GM12874 (cell line): ENCODE data around the gene STAMBP.

Experiments used
- TF ChIP-seq, protein P1 (sequence below): IDR thresholded peaks from 2 replicates; pipeline ENCODE4 v1.5.1; 2011; ENCODE audit warnings: low read depth, mild to moderate bottlenecking, control low read depth, low read length, moderate library complexity; ENCODE audit not compliant: insufficient read depth

Gene STAMBP

DNA sequence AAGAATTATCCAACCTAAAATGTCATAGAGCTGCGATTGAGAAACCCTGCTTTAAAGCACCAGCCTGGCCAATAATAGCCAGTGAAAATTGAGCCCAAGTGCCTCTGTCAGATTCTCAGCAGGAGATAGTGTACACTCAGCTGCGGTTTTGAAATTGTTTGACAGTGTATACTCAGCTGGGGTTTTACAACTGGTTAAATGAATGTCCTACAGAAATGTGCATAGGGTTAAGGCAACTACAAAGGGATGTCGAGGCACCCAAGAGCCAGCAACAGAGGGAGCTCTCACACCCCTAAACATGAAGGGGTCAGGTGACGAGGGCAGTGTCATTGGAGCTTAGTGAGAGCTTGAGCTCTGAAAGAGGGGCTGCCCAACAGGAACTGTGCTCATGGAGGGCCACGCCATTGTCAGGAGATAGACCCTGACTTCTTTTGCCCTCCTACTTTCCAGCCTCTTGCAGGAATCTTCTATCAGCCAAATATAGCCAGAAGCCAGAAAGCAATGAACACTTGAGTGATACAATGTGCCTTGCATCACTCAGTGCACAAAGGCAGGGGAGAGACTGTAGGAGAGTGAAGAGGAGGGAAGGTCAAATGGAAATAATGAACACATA lies 79.2 kb downstream of the STAMBP start:
- TF ChIP-seq, protein P1, sequence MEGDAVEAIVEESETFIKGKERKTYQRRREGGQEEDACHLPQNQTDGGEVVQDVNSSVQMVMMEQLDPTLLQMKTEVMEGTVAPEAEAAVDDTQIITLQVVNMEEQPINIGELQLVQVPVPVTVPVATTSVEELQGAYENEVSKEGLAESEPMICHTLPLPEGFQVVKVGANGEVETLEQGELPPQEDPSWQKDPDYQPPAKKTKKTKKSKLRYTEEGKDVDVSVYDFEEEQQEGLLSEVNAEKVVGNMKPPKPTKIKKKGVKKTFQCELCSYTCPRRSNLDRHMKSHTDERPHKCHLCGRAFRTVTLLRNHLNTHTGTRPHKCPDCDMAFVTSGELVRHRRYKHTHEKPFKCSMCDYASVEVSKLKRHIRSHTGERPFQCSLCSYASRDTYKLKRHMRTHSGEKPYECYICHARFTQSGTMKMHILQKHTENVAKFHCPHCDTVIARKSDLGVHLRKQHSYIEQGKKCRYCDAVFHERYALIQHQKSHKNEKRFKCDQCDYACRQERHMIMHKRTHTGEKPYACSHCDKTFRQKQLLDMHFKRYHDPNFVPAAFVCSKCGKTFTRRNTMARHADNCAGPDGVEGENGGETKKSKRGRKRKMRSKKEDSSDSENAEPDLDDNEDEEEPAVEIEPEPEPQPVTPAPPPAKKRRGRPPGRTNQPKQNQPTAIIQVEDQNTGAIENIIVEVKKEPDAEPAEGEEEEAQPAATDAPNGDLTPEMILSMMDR = peak; percentile 58

DNA sequence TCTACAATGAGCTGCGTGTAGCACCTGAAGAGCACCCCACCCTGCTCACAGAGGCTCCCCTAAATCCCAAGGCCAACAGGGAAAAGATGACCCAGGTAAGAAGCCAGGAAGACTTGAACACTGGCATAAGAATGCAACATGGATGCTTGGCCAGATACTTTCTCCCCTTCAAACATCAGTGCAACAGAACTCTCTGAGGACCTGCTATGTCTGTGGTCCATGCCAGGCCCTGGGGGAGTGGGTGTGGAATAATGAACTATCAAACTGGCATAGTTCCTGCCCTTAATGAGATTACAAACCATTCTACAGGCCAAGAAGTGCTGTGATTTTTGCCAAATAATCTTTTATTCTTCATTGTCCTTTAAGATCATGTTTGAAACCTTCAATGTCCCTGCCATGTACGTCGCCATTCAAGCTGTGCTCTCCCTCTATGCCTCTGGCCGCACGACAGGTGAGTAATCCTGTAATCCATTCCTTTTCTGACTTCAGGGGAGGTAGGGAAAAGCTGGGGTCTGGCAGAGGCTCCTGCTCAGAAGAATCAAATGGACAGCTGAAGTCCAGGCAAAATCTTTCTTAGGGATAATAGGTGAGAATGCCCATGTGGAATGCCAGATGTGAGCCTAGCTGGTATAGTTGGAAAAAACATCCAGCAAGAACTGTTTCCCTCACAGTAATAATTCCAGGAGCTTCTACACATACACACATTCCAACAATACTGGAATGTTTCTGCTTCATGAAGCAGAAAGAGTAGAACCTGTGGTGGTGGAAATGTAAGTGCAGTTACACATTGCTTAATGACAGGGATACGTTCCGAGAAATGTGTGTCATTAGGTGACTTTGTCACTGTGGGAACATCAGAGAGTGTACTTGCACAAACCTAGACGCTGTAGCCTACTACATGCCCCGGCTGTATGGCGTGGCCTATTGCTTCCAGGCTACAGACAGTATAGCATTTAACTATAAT lies 80.2 kb downstream of the STAMBP start:
- TF ChIP-seq, protein P1 = no peak

DNA sequence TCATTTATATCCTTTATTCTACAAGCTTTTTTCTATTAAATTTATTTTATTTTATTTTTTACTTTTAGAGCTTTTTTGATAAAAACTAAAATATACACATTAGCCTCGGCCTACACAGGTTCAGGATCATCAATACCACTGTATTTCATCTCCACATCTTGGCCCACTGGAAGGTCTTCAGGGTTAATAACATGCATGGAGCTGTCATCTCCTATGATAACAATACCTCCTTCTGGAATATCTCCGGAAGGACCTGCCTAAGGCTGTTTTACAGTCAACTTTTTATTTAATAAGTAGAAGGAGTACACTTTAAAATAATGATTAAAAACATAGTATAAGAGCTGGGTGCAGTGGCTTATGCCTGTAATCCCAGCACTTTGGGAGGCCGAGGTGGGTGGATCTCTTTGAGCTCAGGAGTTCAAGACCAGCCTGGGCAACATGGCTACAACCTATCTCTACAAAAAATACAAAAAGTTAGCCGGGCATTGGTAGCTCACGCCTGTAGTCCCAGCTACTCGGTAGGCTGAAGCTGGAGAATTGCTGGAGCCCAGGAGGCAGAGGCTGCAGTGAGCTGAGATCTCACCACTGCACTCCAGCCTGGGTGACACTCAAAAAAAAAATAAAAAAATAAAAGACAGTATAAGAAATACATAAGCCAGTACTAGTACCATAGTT lies 82.2 kb downstream of the STAMBP start:
- TF ChIP-seq, protein P1 = no peak

DNA sequence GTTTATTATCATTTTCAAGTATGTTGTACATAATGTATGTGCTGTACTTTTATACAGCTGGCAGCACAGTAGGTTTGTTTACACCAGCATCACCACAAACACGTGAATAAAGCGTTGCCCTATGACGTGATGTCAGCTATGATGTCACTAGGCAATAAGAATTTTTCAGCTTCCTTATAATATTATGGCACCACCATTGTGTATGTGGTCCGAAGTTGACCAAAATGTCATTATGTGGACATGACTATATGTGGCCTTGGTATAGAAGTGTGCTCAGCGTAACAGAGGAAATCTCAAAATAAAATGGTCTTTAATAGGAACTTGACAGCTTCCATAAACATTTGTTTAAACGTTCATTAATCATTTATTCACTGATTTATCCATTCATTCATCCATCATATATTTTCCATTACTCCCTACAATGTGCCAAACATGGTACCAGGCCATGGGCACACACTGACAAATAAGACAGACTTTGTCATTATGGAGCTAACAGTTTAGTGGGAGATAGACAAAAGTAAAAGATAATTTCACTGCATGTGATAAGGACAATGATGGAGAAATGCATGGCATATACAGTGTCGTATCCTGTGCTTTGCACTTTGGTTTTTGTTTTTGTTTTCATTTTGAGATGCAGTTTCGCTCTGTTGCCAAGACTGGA lies 82.9 kb downstream of the STAMBP start:
- TF ChIP-seq, protein P1 = no peak

DNA sequence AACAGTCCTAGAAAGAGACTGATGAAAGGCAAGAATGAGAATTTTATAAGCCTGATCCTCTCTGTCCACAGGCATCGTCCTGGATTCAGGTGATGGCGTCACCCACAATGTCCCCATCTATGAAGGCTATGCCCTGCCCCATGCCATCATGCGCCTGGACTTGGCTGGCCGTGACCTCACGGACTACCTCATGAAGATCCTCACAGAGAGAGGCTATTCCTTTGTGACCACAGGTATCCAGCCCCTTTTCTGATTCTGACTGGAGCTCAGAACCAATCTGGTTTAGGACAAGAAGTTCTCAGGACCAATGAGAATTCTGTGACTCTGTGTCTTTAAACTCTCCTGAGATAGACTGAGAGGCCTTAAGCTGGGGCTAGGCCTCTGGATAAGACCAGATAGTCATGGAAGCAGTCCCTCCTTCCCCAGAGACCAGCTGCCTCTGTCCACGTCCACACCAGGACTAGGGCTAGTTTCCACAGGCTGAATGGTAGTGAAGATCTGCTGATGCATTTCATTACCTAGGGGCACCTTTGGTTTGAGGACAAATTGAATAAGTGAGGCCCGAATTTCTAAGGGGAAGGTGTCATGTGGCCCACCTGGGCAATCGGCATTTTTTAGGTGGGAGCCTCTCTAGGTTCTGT lies 84.8 kb downstream of the STAMBP start:
- TF ChIP-seq, protein P1 = no peak

DNA sequence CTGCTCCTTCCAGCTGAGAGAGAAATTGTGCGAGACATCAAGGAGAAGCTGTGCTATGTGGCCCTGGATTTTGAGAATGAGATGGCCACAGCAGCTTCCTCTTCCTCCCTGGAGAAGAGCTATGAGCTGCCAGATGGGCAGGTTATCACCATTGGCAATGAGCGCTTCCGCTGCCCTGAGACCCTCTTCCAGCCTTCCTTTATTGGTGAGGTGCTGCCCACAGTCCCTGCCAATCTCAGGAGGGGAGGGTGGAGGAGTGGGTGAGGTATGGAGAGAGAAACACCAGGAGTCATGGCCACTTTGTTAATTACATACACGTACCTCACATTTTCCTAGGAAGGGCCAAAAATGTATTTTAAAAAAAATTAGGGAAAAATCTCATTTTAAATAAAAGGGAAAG lies 85.9 kb downstream of the STAMBP start:
- TF ChIP-seq, protein P1 = no peak
